Endometrium (tissue), 2 donors: ENCODE results near the gene MED29.

Experiments used
- FAIRE-seq: peaks from 2 replicates; lab custom pipeline; 2012; peaks lifted over from hg19 to GRCh38; lab: Jason Lieb, UNC
- donor health status: control.
- donor health status: control.

MED29 gene

GRCh38 chr19:39430675-39431593 is 39.8 kb downstream of the MED29 start:
- no peak for FAIRE-seq

GRCh38 chr19:39432677-39433025 is 41.5 kb downstream of the MED29 start:
- FAIRE-seq: no peak

- FAIRE-seq: no peak
Observed at GRCh38 chr19:39433480-39434079, 42.4 kb downstream of the MED29 start.

GRCh38 chr19:39434123-39435076 is 43.2 kb downstream of the MED29 start:
- no peak for FAIRE-seq

GRCh38 chr19:39435499-39436349 is 44.5 kb downstream of the MED29 start, which contains the start of gene RPS16:
RPS16 (minus strand) TSS chr19:39435949; CDS start chr19:39435895, 54 bp downstream.
- FAIRE-seq: peak; percentile 89

- FAIRE-seq: no peak
Observed at GRCh38 chr19:39436350-39436716, 45.2 kb downstream of the MED29 start.

- FAIRE-seq: no peak
Observed at GRCh38 chr19:39438270-39438934, 47.2 kb downstream of the MED29 start.

- FAIRE-seq: no peak
Observed at GRCh38 chr19:39444598-39445195, 53.5 kb downstream of the MED29 start.

- FAIRE-seq: peak; percentile 72
Observed at GRCh38 chr19:39445196-39446111, 54.3 kb downstream of the MED29 start, which contains the start of gene SUPT5H. SUPT5H (plus strand) TSS chr19:39445582; CDS start chr19:39445891, 309 bp downstream.

- no peak for FAIRE-seq
Observed at GRCh38 chr19:39446365-39447084, 55.3 kb downstream of the MED29 start.

GRCh38 chr19:39448271-39448670 is 57.1 kb downstream of the MED29 start:
- no peak for FAIRE-seq

GRCh38 chr19:39449116-39449797 is 58.1 kb downstream of the MED29 start:
- no peak for FAIRE-seq
